ENCODE measurements around the gene XRCC1. TPM values are rescaled to one million over a fixed set of nuclear protein-coding genes. Genes with fewer than 3 reads are reported as not detected.

Gene XRCC1
- total RNA-seq: 6.4 TPM

- H3K9me3 ChIP-seq: no peaks in the 10 kb centered on the region
- intact Hi-C loops (cut with DNase I): loop anchor here (1.0 kb wide), 3 partner anchors 21 to 93 kb away; partner anchors contain the start of genes IRGQ and ZNF576
- no peaks in the 10 kb centered on the region for H3K36me3 ChIP-seq
- no peak for TF ChIP-seq CTCF (IDR thresholded peaks at IDR 0.05)
- H3K27me3 ChIP-seq: no peaks in the 10 kb centered on the region
- DNase-seq (ENCODE audit: low spot score in 2 of 2): peak; percentile 93 to 98
- peak within 1 kb of the TSS; percentile 67 to 86 for H3K27ac ChIP-seq
- peak within 1 kb of the TSS; percentile 76 to 87 for H3K4me3 ChIP-seq
- H3K4me1 ChIP-seq: peaks cover 9 to 10% of the 10 kb centered on the region in 2 donors
These were observed at the start of gene XRCC1, which contains the start of gene PINLYP for GRCh38 chr19:43575156-43575950. Gene XRCC1, minus strand, starts transcription at chr19:43575527. Its CDS starts 69 bp downstream, at chr19:43575458. Gene PINLYP, plus strand, starts transcription at chr19:43575801. Its CDS starts 1,391 bp downstream, at chr19:43577192.

- Histone ChIP-seq H3K27ac (no peak overlapping the region), H3K4me1 (peaks cover 0 to 7% of the 10 kb centered on the region in 2 donors), H3K27me3 (no peaks in the 10 kb centered on the region), H3K9me3 (no peaks in the 10 kb centered on the region), H3K36me3 (no peaks in the 10 kb centered on the region), H3K4me3 (no peak overlapping the region)
- DNase-seq (ENCODE audit: low spot score in 2 of 2): peak; percentile 27 to 71
- intact Hi-C loops (cut with DNase I): no loop called here
- TF ChIP-seq CTCF (IDR thresholded peaks at IDR 0.05): no peak
These were observed 49.6 kb upstream of the XRCC1 start for GRCh38 chr19:43624933-43625332.

GRCh38 chr19:43623889-43624670, 48.8 kb upstream of the XRCC1 start:
- intact Hi-C loops (cut with DNase I): no loop called here
- H3K27me3 ChIP-seq: no peaks in the 10 kb centered on the region
- H3K4me3 ChIP-seq: no peak overlapping the region
- H3K27ac ChIP-seq: no peak overlapping the region
- no peaks in the 10 kb centered on the region for H3K9me3 ChIP-seq
- H3K4me1 ChIP-seq: peaks cover 0 to 7% of the 10 kb centered on the region in 2 donors
- no peak for TF ChIP-seq CTCF (IDR thresholded peaks at IDR 0.05)
- DNase-seq (ENCODE audit: low spot score in 2 of 2): no peak
- no peaks in the 10 kb centered on the region for H3K36me3 ChIP-seq

GRCh38 chr19:43622956-43623355, 47.6 kb upstream of the XRCC1 start:
- H3K9me3 ChIP-seq: no peaks in the 10 kb centered on the region
- no peak overlapping the region for H3K4me3 ChIP-seq
- no peak for DNase-seq (ENCODE audit: low spot score in 2 of 2)
- H3K36me3 ChIP-seq: no peaks in the 10 kb centered on the region
- H3K27ac ChIP-seq: no peak overlapping the region
- peaks cover 0 to 7% of the 10 kb centered on the region in 2 donors for H3K4me1 ChIP-seq
- intact Hi-C loops (cut with DNase I): no loop called here
- no peaks in the 10 kb centered on the region for H3K27me3 ChIP-seq
- no peak for TF ChIP-seq CTCF (IDR thresholded peaks at IDR 0.05)

GRCh38 chr19:43622070-43622469, 46.7 kb upstream of the XRCC1 start:
- TF ChIP-seq CTCF (IDR thresholded peaks at IDR 0.05): no peak
- Histone ChIP-seq H3K4me3 (no peak overlapping the region), H3K4me1 (peaks cover 0 to 7% of the 10 kb centered on the region in 2 donors), H3K27ac (no peak overlapping the region), H3K27me3 (no peaks in the 10 kb centered on the region), H3K36me3 (no peaks in the 10 kb centered on the region), H3K9me3 (no peaks in the 10 kb centered on the region)
- no peak for DNase-seq (ENCODE audit: low spot score in 2 of 2)
- intact Hi-C loops (cut with DNase I): no loop called here

Measured in ascending aorta (tissue), 2 donors.